ENCODE data around the gene ZNF268. TPM values are rescaled to one million over a fixed set of nuclear protein-coding genes. Genes with fewer than 3 reads are reported as not detected.
"Not testable (repeated sequence)": the region's sequence is repeated elsewhere in the genome, so short reads cannot be mapped to it uniquely, and the experiment has no call there.

ZNF268 gene
- total RNA-seq, 1 experiment from 2014 or later = 28.4 TPM

GRCh38 chr12:133227281-133227852, 46.1 kb downstream of the ZNF268 start:
- DNase-seq (ENCODE audit: low read depth) = no peak

GRCh38 chr12:133231001-133231400, 49.7 kb downstream of the ZNF268 start:
- no peak for DNase-seq (ENCODE audit: low read depth)

GRCh38 chr12:133233006-133233405, 51.7 kb downstream of the ZNF268 start:
- DNase-seq (ENCODE audit: low read depth) = no peak

GRCh38 chr12:133233993-133234564, 52.8 kb downstream of the ZNF268 start:
- no peak for DNase-seq (ENCODE audit: low read depth)

- no peak for DNase-seq (ENCODE audit: low read depth)
Observed at GRCh38 chr12:133234971-133235370, 53.7 kb downstream of the ZNF268 start.

GRCh38 chr12:133235401-133236112, 54.3 kb downstream of the ZNF268 start, which contains the start of gene ANHX:
Gene ANHX (minus strand): TSS chr12:133235877. CDS start chr12:133234356, 1,521 bp downstream.
- no peak for DNase-seq (ENCODE audit: low read depth)

GRCh38 chr12:133236144-133236543, 54.8 kb downstream of the ZNF268 start:
- no peak for DNase-seq (ENCODE audit: low read depth)

- DNase-seq (ENCODE audit: low read depth) = no peak
Observed at GRCh38 chr12:133236556-133236955, 55.3 kb downstream of the ZNF268 start.

GRCh38 chr12:133251732-133252131, 70.4 kb downstream of the ZNF268 start:
- DNase-seq (ENCODE audit: low read depth) = no peak

- DNase-seq (ENCODE audit: low read depth) = not testable (repeated sequence)
Observed at GRCh38 chr12:133255833-133256232, 74.5 kb downstream of the ZNF268 start.

- no peak for DNase-seq (ENCODE audit: low read depth)
Observed at GRCh38 chr12:133256321-133256720, 75.0 kb downstream of the ZNF268 start.

GRCh38 chr12:133264173-133264572, 82.9 kb downstream of the ZNF268 start:
- no peak for DNase-seq (ENCODE audit: low read depth)

Other genes with a start within 250 kb of the ZNF268 start
- 3.0 and 3.5 TPM in 2 replicates for gene ZNF605, start 225.2 kb upstream of the ZNF268 start, total RNA-seq (2014; rRNA removed; shearing (Covaris generic))
- gene ZNF26, start 195.1 kb upstream of the ZNF268 start, total RNA-seq (2014; rRNA removed; shearing (Covaris generic)) = 5.1 and 6.6 TPM in 2 replicates
- gene ZNF84, start 144.0 kb upstream of the ZNF268 start, total RNA-seq (2014; rRNA removed; shearing (Covaris generic)) = 10.9 and 19.3 TPM in 2 replicates
- 8.6 and 10.2 TPM in 2 replicates for gene ZNF140, start 100.6 kb upstream of the ZNF268 start, total RNA-seq (2014; rRNA removed; shearing (Covaris generic))
- 0.48 and 0.49 TPM in 2 replicates for gene ZNF891, start 51.2 kb upstream of the ZNF268 start, total RNA-seq (2014; rRNA removed; shearing (Covaris generic))
- gene ZNF10, start 50.9 kb upstream of the ZNF268 start, total RNA-seq (2014; rRNA removed; shearing (Covaris generic)) = 1.6 and 4.7 TPM in 2 replicates
- gene ANHX, start 54.4 kb downstream of the ZNF268 start, total RNA-seq (2014; rRNA removed; shearing (Covaris generic)) = not detected in 2 replicates